ENCODE measurements around the gene STARD3.

Gene STARD3

DNA sequence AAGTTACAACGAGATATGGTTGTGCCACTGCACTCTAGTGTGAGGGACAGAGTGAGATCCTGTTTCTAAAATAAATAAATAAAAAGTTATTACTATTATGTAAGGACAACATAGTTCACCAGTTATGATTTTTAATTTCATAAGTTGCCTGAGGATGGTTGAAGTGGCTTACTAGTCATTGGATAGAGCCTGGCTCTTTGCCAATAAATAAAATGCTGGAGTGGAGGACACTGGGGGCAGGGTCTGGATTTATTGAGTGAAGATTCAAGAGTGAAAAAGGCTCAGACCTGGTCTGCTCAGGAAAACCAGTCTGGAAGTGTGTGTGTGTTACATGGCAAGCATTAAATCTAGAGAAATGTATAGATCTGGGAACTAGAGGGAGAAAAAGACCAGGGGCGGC, 2.1 kb downstream of the STARD3 start:
- DNase-seq: no peak

DNA sequence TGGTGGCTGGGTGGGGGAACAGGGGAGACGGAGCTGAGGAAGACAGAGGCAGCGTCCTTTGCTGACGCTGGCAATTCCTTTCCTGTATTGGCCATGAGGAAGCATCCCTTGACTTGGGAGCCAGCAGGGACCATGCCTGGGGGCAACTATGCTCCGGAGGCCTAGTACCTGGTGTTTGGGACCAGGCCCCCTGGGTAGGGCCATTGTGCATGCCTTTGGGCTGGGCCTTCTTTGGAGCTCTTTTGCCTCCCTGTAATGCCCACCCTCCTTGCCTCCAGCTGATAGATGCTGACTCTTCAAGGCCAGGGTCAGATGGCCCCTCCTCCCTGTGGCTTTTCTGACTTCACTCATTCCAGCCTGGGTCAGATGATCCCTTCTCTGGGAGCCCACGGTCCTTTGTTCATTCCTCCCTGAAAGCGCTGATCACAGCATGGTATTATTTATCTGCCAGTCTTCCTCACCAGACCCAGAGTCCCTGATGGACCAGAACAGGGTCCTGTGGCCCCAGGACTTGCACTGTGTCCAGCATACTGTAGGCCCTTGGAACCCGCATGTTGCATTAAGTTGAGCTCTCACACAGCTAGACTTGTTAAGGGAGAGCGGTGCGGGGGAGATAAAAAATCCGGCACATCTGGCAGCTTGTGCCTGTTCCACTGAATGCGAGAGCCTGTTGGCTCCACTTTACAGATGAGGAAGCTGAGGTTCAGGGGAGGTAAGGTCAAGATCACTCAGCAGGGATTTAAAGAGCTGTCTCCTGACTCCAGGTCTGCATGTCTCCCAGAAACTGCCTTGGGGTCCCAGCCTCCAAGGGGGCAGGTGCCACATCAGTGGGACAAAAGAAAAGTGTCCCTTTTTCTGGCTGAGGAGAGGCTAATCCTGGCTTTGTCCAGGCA, 2.9 kb downstream of the STARD3 start:
- no peak for DNase-seq

- DNase-seq: no peak
These were observed 3.7 kb downstream of the STARD3 start for GRCh38 chr17:39640591-39641031.

DNA sequence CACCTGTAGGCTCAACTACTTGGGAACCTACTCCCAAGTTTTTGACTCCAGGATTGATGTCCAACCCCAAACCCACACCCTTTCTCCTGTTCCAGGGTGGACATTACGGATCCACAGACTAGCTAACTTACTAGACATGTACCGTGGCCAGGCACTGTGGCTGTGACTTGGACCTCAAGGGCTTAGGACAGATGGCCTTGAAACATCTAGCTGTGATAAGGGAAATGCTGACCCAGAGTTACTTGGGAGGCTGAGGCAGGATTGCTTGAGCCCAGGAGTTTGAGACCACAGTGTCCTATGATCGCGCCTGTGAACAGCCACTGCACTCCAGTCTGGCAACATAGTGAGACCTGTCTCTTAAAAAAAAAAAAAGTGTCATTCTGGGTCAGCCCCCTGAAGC, 4.2 kb downstream of the STARD3 start:
- no peak for DNase-seq

DNA sequence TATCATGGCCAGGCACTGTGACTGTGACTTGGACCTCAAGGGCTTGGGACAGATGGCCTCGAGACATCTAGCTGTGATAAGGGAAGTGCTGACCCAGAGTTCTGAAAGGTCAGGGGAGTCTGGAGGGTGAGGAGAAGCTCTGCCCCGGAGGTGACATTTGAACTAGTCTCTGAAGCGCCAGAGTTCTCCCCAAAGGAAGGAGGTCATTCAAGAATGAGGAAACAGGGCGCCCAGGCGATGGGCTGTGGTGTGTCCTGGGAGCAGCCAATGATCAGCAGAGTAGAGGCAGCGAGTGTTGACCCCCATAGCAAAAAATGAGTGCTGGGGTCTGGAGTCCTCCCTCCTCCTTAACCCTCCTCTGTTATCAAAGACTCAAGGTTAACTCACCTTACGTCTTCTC, 4.9 kb downstream of the STARD3 start:
- no peak for DNase-seq

DNA sequence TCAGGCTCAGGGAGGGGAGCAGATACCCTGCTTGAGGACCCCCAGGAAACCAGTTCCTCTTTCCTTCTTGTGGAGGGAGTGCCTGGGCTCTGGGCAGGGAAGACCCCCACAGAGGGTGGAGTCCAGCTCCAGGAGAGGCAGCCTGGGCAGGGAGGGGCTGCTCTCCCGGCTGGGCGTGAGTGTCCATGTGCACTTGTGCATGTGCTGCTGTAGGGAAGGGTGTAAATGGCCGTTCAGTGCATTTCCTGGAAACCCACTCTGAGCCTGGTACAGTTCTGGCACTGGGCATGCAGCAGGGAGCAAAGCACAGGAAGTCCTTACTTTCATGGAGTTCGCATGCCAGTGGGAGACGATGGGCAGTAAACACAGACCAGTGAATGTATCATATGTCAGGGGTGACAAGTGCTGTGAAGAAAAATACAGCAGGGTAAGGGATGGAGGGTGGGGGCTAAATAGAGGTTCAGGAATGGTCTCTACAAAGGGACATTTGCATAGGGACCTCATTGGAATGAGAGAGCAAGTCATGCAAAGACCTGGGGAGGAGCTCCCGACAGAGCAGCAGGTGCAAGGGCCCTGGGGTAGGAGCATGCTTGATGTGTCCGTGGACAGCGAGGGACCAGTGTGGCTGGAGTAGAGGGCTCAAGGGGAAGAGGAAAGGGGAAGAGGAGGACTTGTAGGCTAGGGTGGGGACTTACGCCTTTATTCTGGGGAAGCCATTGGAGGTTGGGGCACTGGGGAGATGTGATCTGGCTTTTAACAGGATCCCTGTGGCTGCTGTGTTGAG, 5.5 kb downstream of the STARD3 start:
- no peak for DNase-seq

DNA sequence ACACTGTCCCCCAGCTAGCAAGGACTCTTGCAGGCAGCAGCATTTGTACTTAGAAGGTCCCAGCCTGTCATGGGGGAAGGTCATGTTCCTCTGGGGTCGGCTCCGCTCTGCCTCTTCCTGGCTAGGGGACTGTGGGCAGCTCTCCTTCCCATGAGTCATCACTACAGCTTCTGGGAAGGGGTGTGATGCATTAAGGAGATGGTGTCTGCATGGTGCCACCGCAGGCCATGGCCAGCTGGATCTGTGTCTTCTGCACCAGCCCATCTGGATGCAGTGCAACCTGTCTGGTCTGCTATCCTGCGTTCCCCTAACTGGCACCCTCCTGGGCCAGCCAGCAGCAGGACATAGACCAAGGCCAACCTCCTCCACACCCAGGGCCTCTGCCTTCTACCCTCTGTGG, 6.3 kb downstream of the STARD3 start:
- no peak for DNase-seq

GRCh38 chr17:39647256-39647655, 10.3 kb downstream of the STARD3 start:
- DNase-seq: no peak

DNA sequence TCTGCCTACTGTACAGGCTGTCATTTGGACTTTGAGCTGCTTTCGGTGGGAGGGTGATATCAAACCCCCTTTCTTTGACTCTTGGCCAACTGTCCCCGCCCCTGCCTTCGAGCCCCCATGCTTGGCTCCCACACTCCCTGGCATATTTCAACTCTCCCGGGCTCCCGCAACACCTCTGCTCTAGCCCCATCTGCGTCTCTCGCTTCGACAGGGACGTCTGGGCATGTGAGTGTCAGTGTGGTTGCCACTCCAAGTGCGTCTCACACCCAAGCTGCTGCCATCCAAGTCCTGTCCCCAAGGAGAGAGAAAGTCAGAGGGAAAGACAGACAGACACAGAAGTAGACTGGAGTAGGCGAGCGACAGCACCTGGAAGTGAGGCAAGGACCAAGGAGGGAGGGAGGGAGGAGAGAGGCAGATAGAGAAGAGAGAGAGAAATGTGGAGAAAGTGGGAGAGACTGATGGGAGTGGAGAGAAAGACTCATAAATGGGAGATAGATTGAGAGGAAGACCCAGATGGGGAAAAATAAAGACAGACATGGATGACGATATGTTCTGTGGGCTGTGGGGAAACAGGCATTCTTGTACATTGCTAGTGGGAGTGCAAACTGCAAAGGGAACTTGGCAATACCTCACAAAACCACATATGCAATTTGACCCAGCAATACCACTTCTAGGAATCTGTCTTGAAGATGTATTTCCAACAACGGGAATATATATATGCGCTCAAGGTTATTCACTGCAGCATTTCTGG, 11.8 kb downstream of the STARD3 start:
- no peak for DNase-seq

DNA sequence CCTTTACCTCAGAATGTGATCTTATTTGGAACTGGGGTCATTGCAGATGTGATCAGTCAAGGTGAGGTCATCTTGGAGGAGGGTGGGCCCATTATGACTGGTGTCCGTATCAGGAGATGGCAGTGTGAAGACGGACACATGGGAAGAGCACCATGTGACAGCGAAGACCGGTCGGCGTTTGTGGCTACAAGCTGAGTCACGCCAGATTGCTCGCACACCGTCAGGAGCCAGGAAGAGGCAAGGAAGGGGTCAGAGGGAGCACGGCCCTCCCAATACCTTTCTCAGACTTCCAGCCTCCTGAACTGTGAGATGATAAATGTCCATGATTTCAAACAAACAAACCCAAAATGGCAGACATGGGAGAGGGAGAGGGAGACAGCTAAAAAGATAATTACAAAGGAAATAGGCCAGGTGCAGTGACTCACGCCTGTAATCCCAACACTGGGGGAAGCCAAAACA, 13.2 kb downstream of the STARD3 start:
- DNase-seq: no peak

DNA sequence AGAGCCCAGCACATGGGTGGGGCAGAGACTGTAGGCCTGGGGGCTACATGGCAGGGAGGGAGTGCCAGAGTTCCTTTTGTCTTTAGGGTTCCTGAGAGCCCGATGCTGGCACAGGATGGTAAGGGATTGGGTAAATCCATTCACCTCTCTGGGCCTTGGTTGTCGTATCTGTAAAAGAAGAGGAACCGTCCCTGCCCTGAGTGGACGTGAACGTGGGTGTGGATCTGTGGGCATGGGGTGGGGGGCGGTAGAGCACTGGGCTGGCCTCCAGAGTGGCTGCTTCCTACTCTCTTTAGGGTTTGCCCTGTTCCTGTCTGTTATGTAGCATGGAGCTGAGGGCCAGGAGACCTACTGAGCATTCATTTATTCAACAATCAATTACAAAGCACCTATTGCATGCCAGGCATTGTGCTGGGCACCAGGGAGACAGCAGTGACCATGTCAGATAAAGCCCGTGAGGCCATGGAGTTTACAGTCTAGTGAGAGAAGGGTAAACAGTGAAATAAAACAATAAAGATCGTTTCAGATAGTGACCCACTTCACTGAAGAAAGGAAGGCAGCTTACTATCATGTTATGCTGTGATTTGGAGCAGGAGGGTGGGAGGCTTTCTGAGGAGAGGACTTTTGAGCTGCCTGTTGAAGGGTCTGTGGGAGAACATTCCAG, 15.1 kb downstream of the STARD3 start:
- DNase-seq: no peak

GRCh38 chr17:39652587-39653315, 15.8 kb downstream of the STARD3 start:
- no peak for DNase-seq

- DNase-seq: no peak
These were observed 16.3 kb downstream of the STARD3 start for GRCh38 chr17:39653316-39653661.

- peak; percentile 72 to 84 for DNase-seq
These were observed 16.9 kb downstream of the STARD3 start for GRCh38 chr17:39653662-39654331.

GRCh38 chr17:39655105-39655504, 18.2 kb downstream of the STARD3 start:
- no peak for DNase-seq

GRCh38 chr17:39658346-39658745, 21.4 kb downstream of the STARD3 start:
- no peak for DNase-seq

GRCh38 chr17:39658760-39659159, 21.8 kb downstream of the STARD3 start:
- DNase-seq: no peak

GRCh38 chr17:39659279-39660010, 22.5 kb downstream of the STARD3 start:
- DNase-seq: no peak

DNA sequence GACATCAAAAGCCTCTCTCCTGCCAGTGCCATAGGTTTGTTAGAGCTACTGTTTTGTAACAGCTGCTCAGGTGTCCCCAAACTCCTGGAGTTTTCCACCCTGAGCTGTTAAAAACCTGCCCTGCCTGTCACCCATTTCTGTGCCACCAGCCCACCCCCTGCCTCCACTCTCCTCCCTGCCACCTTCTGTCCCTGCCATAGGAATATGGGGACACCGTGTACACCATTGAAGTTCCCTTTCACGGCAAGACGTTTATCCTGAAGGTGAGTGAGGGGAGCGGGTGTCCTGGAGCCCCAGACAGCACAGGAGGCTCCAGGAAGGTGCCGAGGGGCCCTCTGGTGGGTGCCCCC, 23.0 kb downstream of the STARD3 start:
- DNase-seq: no peak
